HL-60 (cell line): ENCODE results near the gene CDRT15.

Experiments used
- DNase-seq, 2 experiments: peaks; one replicate each; pipeline ENCODE4 v3.0.0-alpha.2; 2010 to 2020; ENCODE audit warnings: low read depth in 1 of 2, low spot score in 1 of 2
- H3K27ac ChIP-seq: fragments of 250-450 bp; sonication (Bioruptor Pico); replicated peaks from 2 replicates; pipeline ENCODE4 v1.5.1; 2020; ENCODE audit warnings: mild to moderate bottlenecking, moderate library complexity
- H3K27me3 ChIP-seq: fragments of 250-450 bp; sonication (Bioruptor Pico); 2 replicates; pipeline ENCODE4 v1.5.1; 2021; ENCODE audit warnings: mild to moderate bottlenecking, moderate library complexity; ENCODE audit not compliant: insufficient read depth, poor library complexity, severe bottlenecking
- H3K4me3 ChIP-seq: replicated peaks from 2 replicates; pipeline ENCODE4 v1.5.1; 2011; ENCODE audit warnings: mild to moderate bottlenecking, control low read depth, low read length; ENCODE audit not compliant: insufficient read depth
- CTCF ChIP-seq: IDR thresholded peaks from one replicate; pipeline ENCODE4 v1.5.1; 2011; ENCODE audit warnings: low read length, control low read depth, inconsistent platforms; ENCODE audit not compliant: insufficient read depth
- GABPA ChIP-seq: IDR thresholded peaks from 2 replicates; pipeline ENCODE4 v1.6.1; 2012; ENCODE audit warnings: low read depth
- POLR2AphosphoS5 ChIP-seq: IDR thresholded peaks from 2 replicates; pipeline ENCODE4 v1.6.1; 2012; ENCODE audit warnings: low read depth
- REST ChIP-seq: IDR thresholded peaks from 2 replicates; pipeline ENCODE4 v1.6.1; 2012; ENCODE audit warnings: low read depth; ENCODE audit not compliant: insufficient replicate concordance
- SPI1 ChIP-seq: IDR thresholded peaks from 2 replicates; pipeline ENCODE4 v1.6.1; 2012; ENCODE audit warnings: low read depth, mild to moderate bottlenecking, borderline replicate concordance

Gene CDRT15

GRCh38 chr17:14228903-14229302 is 7.8 kb downstream of the CDRT15 start:
- TF ChIP-seq CTCF = no peak
- no peak for TF ChIP-seq POLR2AphosphoS5
- TF ChIP-seq GABPA = no peak
- no peak for TF ChIP-seq SPI1
- no peak for TF ChIP-seq REST
- Histone ChIP-seq H3K27ac (no peak overlapping the region), H3K4me3 (no peak overlapping the region), H3K27me3 (no peaks in the 10 kb centered on the region)
- no peak for DNase-seq

GRCh38 chr17:14227052-14227451 is 9.6 kb downstream of the CDRT15 start:
- no peak overlapping the region for H3K27ac ChIP-seq
- no peak overlapping the region for H3K4me3 ChIP-seq
- no peak for DNase-seq
- no peak for TF ChIP-seq CTCF
- no peak for TF ChIP-seq GABPA
- no peak for TF ChIP-seq SPI1
- TF ChIP-seq REST = no peak
- TF ChIP-seq POLR2AphosphoS5 = no peak
- no peaks in the 10 kb centered on the region for H3K27me3 ChIP-seq

GRCh38 chr17:14225254-14225980 is 11.2 kb downstream of the CDRT15 start:
- no peak overlapping the region for H3K4me3 ChIP-seq
- no peaks in the 10 kb centered on the region for H3K27me3 ChIP-seq
- no peak for DNase-seq
- TF ChIP-seq GABPA (no peak), POLR2AphosphoS5 (no peak), REST (no peak), CTCF (no peak), SPI1 (no peak)
- H3K27ac ChIP-seq = no peak overlapping the region
